HL-60/S4 (cell line): ENCODE measurements around the gene NINJ2.

Experiments used
- in situ Hi-C: fragments of 300-500 bp; cut with MboI; formaldehyde crosslinking; loops from 2 replicates; pipeline ENCODE4 v1.14.3; 2022; ENCODE audit warnings: low sequenced_read_pairs

The NINJ2 gene

GRCh38 chr12:556498-556897 is 106.7 kb downstream of the NINJ2 start:
- in situ Hi-C loops: loop anchor here (25.0 kb wide), 1 partner anchor 1031 kb away; the partner anchor contains the start of gene FBXL14

- in situ Hi-C loops: loop anchor here (5.0 to 25.0 kb wide), 2 partner anchors 97 to 1033 kb away; partner anchors contain the start of genes B4GALNT3 and FBXL14
Observed at GRCh38 chr12:554001-554285, 109.3 kb downstream of the NINJ2 start.

- in situ Hi-C loops: loop anchor here (5.0 to 25.0 kb wide), 2 partner anchors 96 to 1034 kb away; partner anchors contain the start of genes B4GALNT3 and FBXL14
Observed at GRCh38 chr12:553216-554000, 109.8 kb downstream of the NINJ2 start.

GRCh38 chr12:552466-552865 is 110.8 kb downstream of the NINJ2 start:
- in situ Hi-C loops: loop anchor here (5.0 to 25.0 kb wide), 2 partner anchors 95 to 1035 kb away; partner anchors contain the start of genes B4GALNT3 and FBXL14

GRCh38 chr12:550473-551260 is 112.6 kb downstream of the NINJ2 start:
- in situ Hi-C loops: loop anchor here (5.0 to 25.0 kb wide), 2 partner anchors 93 to 1037 kb away; partner anchors contain the start of genes B4GALNT3 and FBXL14

DNA sequence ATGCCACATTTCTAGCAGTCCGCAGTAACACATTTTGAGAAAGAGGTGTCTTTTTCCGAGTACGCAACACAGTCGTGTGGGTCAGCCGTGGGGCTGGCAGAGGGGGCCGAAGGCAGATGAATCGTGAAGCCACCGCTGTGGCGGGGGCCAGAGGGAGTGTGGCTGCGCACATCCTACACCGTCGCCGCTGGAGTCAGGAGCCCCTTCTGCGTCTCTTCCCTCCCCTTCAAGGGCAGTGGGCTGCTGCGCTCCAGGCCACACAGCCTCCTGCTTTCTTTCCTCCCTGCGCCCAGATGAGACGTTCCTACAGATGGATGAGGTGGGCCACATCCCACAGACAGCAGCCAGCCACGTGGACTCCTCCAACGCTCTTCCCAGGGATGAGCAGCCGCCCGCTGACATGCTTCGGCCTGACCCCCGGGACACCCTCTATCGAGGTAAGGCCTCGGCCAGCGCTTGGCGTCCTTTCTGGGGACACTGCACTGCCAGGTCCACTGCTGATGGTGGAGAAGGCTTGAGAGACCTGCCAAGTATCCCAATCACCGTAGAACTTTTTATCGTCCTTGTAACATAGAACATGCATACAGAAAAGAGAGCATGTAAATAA is 113.7 kb downstream of the NINJ2 start:
- in situ Hi-C loops: loop anchor here (5.0 to 25.0 kb wide), 2 partner anchors 92 to 1038 kb away; partner anchors contain the start of genes B4GALNT3 and FBXL14

- in situ Hi-C loops: no loop called here
Observed at GRCh38 chr12:547883-548470, 115.3 kb downstream of the NINJ2 start.

DNA sequence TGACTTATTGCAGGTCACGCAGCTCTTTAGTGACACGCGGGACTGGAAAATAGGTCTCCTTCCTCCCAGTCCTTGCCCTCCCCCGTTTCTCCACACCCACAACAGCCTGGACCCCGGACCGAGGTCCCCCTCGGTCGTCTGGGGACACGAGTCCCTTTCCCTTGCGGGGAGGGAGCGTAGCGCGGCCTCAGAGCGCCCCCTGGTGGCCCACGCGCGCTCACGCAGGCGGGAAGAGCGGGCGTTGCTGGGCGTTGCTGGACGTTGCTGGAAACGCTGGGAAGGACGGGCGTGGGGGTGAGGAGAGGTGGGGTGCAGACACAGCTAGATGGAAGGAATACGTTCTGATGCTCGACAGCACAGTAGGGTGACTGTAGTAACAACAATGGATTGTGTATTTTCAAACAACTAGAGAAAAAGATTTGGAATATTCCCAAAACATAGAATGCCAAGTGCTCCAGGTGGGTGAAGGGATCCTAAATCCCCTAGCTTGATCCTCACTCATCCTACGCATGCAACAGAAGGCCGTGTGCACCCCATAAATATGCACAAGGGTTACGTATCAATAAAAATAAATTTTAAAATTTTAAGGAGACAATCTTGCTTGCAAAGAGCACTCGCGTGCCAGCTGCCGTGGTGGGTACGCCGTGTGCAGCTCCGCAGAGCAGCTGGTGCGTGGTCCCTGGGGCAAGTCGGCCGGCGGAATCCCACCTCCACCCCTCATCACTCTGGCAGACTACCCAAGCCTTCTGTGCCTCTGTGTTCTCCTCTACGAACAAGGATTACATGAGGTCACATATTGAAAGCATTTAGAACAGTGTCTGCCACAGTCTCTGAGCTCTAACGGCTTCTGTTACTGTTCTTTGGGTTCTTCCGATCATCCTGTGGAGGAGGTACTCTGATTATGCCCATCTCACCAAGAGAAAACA is 116.1 kb downstream of the NINJ2 start:
- in situ Hi-C loops: no loop called here

DNA sequence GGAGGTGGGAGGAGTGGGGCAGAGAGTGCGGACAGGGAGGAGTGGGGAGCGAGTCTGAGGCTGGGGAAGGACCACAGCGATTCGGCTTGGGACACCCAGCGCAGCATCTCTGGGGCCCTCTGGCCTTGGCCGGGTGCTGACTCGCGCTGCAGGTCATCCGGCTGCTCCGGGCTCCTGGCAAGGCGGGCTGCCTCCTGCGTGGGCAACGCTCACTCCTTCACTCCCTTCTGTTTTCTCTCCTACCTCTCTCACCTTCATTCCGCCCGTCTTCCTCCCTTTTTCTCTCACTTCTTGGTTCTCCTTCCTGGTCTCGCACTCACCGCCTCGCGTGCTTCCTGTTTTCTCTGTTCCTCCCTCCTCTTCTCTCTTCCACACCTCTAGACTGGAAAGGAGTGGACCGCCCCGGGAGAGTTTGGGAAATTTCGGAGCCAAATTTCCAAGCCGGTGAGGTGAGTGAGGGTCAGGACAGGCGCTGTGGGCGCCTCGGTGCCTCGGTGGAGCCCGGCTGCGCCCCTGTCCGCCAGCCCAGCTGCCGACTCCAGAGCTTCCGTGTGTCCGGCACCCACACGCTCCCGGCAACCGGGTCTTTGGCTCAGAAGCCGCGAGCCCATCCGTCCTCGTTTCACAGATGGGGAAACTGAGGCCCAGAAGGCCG is 116.9 kb downstream of the NINJ2 start:
- in situ Hi-C loops: no loop called here

- in situ Hi-C loops: no loop called here
Observed at GRCh38 chr12:545835-546234, 117.4 kb downstream of the NINJ2 start.

GRCh38 chr12:544941-545635 is 118.2 kb downstream of the NINJ2 start:
- in situ Hi-C loops: no loop called here

GRCh38 chr12:544142-544541 is 119.1 kb downstream of the NINJ2 start:
- in situ Hi-C loops: no loop called here

GRCh38 chr12:543114-543451 is 120.2 kb downstream of the NINJ2 start:
- in situ Hi-C loops: no loop called here

DNA sequence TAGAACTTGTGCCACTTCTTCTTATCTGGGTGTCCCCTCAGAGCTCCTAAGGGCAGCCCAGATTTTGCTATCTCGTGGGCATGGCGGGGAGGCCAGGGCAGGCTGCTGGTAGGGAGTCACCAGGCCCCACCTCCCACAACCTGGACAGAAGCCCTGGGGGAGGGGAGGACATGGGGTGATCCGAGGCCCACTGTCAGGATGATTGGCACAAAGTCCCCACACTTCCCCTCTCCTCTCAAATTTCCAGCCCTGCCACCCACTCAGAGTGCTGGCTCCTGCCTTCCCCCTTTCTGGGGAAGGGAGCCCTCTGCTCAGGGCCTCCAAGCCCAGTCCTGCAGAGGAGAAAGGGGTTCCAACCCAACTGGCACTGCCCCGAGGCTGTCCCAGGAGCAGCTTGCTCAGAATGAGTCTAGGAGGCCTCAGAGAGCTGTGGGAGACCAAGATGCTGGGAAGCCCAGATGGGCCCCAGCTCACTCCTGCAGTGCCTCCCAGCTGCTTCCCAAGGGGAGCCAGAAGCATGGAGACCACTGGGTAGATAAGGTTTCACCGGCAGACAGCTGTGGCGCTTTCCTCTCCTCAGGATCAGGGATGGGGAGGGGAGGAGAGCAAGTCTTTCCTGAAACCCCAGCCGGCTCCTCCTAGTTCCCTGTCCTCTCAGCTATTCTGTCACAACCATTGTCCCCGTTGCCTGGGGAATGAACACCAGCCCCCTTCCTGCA is 120.7 kb downstream of the NINJ2 start:
- in situ Hi-C loops: no loop called here

GRCh38 chr12:541676-542324 is 121.4 kb downstream of the NINJ2 start:
- in situ Hi-C loops: no loop called here

GRCh38 chr12:539540-540310 is 123.5 kb downstream of the NINJ2 start:
- in situ Hi-C loops: loop anchor here (10.0 kb wide), 1 partner anchor 85 kb away; the partner anchor contains the start of gene B4GALNT3
